ENCODE results near the gene ZNF134. TPM values are rescaled to one million over a fixed set of nuclear protein-coding genes. Genes with fewer than 3 reads are reported as not detected.

Gene ZNF134
- total RNA-seq, 1 donor from 2014 or later: 17.4 TPM

DNA sequence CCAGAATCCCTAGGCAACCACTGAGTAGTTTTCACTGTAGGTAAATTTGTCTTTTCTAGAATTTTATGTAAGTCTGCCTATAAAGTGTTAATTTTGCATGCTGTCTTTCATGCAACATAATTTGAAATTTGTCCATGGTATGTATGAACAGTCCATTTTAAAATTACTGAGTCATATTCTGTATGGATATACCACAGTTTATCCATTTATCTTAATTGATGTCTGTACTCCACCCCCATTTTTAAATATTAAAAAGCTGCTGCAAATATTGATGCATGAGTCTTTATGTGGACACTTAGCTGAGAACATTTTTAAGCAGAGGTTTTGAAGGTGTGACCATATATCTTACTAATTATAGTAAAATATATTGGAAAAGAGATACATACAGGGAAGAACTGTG lies 9.0 kb downstream of the ZNF134 start:
- peaks cover 100% of the 10 kb centered on the region for H3K9me3 ChIP-seq
- no peaks in the 10 kb centered on the region for H3K27me3 ChIP-seq (ENCODE audit: low read depth)
- H3K27ac ChIP-seq: no peak overlapping the region
- DNase-seq: no peak
- no peak for ATAC-seq
- intact Hi-C loops (cut with DNase I): no loop called here
- H3K4me1 ChIP-seq: no peaks in the 10 kb centered on the region
- peaks cover 33% of the 10 kb centered on the region for H3K36me3 ChIP-seq
- H3K4me3 ChIP-seq: no peak overlapping the region
- TF ChIP-seq, protein P1, sequence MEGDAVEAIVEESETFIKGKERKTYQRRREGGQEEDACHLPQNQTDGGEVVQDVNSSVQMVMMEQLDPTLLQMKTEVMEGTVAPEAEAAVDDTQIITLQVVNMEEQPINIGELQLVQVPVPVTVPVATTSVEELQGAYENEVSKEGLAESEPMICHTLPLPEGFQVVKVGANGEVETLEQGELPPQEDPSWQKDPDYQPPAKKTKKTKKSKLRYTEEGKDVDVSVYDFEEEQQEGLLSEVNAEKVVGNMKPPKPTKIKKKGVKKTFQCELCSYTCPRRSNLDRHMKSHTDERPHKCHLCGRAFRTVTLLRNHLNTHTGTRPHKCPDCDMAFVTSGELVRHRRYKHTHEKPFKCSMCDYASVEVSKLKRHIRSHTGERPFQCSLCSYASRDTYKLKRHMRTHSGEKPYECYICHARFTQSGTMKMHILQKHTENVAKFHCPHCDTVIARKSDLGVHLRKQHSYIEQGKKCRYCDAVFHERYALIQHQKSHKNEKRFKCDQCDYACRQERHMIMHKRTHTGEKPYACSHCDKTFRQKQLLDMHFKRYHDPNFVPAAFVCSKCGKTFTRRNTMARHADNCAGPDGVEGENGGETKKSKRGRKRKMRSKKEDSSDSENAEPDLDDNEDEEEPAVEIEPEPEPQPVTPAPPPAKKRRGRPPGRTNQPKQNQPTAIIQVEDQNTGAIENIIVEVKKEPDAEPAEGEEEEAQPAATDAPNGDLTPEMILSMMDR (IDR thresholded peaks at IDR 0.05): no peak

DNA sequence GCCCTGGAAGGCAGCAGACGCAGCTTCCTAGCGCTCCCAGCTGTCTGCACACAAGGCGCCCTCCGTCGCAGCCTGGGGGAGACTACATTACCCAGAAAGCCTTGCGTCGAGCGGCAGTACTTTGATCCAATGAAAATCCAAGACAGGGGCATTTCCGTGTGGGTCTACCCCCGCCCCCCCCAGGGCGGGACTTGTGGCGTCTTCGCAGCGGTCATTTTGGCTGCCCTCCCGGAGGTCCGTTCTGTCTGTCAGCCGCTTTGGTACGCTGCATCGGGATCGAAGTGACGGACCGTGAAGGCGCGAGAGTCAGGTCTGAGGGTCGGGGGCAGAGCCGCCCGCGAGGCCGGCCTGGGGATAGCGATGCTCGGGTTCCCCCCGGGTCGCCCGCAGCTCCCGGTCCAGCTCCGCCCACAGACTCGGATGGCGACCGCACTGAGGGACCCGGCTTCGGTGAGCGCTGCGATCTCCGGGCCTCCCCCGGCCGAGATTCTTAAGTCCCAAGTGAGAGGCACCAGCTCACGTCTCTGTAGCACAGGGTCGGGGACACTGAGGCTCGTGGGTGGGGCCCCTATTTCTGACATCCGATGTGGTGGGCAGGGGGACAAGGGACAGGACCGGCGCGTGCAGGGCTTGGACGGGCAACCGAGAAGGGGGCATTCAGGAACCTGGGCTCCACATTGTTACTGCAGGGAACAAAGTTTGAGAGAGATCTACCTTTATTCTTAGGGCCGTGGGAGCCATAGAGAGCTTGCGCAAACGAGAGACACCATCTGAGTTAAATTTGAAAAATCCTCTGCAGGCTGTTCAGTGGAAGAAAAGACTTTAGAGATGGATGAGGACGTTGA lies 19.2 kb downstream of the ZNF134 start, which contains the start of gene ZNF211:
ZNF211 (plus strand) TSS at position 182 of the 845 bp plus-strand sequence; CDS start at position 361, 179 bp downstream.
- Histone ChIP-seq H3K4me3 (peak within 1 kb of the TSS; percentile 95), H3K4me1 (peaks cover 15% of the 10 kb centered on the region), H3K27me3 (ENCODE audit: low read depth) (no peaks in the 10 kb centered on the region), H3K36me3 (peaks cover 20% of the 10 kb centered on the region), H3K9me3 (peaks cover 41% of the 10 kb centered on the region), H3K27ac (peak within 1 kb of the TSS; percentile 85)
- DNase-seq (peak; percentile 93), ATAC-seq (peak; percentile 100)
- intact Hi-C loops (cut with DNase I): no loop called here
- TF ChIP-seq, protein P1 (IDR thresholded peaks at IDR 0.05): no peak

DNA sequence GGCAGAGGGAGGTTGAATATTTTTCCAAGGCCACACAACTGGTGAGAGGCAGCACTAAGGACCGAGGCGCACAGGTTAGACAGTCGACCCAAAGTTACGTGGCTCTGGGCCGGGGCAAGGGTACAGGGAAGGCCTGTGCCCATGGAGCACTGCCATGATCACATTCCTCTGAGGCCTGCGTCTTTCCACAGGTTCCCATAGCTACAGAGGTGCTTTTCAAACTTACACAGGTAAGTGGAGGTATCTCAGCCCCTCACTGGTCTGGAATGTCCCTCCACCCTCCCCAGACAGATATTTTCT lies 19.7 kb downstream of the ZNF134 start:
- Histone ChIP-seq H3K4me1 (peaks cover 15% of the 10 kb centered on the region), H3K9me3 (peaks cover 41% of the 10 kb centered on the region), H3K27ac (peak overlapping the region; percentile 85), H3K27me3 (ENCODE audit: low read depth) (no peaks in the 10 kb centered on the region), H3K4me3 (peak overlapping the region; percentile 95), H3K36me3 (peaks cover 25% of the 10 kb centered on the region)
- TF ChIP-seq, protein P1 (IDR thresholded peaks at IDR 0.05): no peak
- DNase-seq (no peak), ATAC-seq (peak; percentile 36 to 46)
- intact Hi-C loops (cut with DNase I): no loop called here

DNA sequence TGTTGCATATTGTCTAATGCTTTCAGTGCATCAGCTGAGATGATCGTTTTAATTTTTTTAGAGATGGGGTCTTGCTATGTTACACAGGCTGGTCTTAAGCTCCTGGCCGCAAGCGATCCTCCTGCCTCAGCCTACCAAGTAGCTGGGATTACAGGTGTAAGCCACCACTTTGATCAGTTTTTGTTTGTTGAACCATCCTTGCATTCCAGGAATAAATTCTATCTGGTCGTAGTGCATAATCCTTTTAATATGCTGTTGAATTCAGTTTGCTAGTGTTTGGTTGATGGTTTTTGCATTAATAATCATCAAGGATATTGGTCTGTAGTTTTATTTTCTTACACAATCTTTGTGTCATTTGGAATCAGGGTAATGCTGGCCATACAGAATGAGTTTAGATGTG lies 23.3 kb downstream of the ZNF134 start:
- H3K4me3 ChIP-seq: no peak overlapping the region
- TF ChIP-seq, protein P1 (IDR thresholded peaks at IDR 0.05): no peak
- peaks cover 77% of the 10 kb centered on the region for H3K9me3 ChIP-seq
- intact Hi-C loops (cut with DNase I): no loop called here
- no peak overlapping the region for H3K27ac ChIP-seq
- H3K27me3 ChIP-seq (ENCODE audit: low read depth): no peaks in the 10 kb centered on the region
- DNase-seq: no peak
- no peak for ATAC-seq
- H3K36me3 ChIP-seq: peaks cover 61% of the 10 kb centered on the region
- peaks cover 15% of the 10 kb centered on the region for H3K4me1 ChIP-seq

DNA sequence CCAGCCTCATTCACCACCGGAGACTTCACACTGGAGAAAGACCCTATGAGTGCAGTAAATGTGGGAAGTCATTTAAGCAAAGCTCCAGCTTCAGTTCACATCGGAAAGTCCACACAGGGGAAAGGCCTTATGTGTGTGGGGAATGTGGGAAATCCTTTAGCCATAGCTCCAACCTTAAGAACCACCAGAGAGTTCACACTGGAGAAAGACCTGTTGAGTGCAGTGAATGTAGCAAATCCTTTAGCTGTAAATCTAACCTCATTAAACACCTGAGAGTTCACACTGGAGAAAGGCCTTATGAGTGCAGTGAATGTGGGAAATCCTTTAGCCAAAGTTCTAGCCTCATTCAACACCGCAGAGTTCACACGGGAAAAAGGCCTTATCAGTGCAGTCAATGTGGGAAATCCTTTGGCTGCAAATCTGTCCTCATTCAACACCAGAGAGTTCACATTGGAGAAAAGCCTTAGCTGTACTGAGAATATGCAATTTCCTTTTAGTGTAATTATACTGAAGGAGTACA lies 27.7 kb downstream of the ZNF134 start:
- Histone ChIP-seq H3K4me3 (no peak overlapping the region), H3K4me1 (no peaks in the 10 kb centered on the region), H3K27ac (no peak overlapping the region), H3K36me3 (peaks cover 42% of the 10 kb centered on the region), H3K27me3 (ENCODE audit: low read depth) (no peaks in the 10 kb centered on the region), H3K9me3 (peaks cover 82% of the 10 kb centered on the region)
- ATAC-seq (no peak), DNase-seq (no peak)
- TF ChIP-seq, protein P1 (IDR thresholded peaks at IDR 0.05): no peak
- intact Hi-C loops (cut with DNase I): no loop called here

Measured in lower lobe of right lung (tissue), 2 donors.